Astrocyte (in vitro differentiated cells and primary cell): Measurements from ENCODE around the gene ROBO2. TPM values are rescaled to one million over a fixed set of nuclear protein-coding genes. Genes with fewer than 3 reads are reported as not detected.

Source experiments
- DNase-seq: peaks from one replicate; pipeline ENCODE4 v3.0.0-alpha.2; 2010; ENCODE audit warnings: low read depth
- FAIRE-seq: peaks from 2 replicates; lab custom pipeline; 2011; peaks lifted over from hg19 to GRCh38; lab: Jason Lieb, UNC
- H2AFZ ChIP-seq: 2 replicates; pipeline ENCODE4 v1.6.0; 2012; ENCODE audit warnings: low read depth, low read length, inconsistent platforms
- H3K27ac ChIP-seq: 2 replicates; pipeline ENCODE4 v1.5.1; 2011; ENCODE audit warnings: low read depth, low read length, inconsistent platforms
- H3K27me3 ChIP-seq: 2 replicates; pipeline ENCODE4 v1.6.0; 2011; ENCODE audit warnings: low read length, inconsistent platforms; ENCODE audit not compliant: insufficient read depth
- H3K36me3 ChIP-seq: 2 replicates; pipeline ENCODE4 v1.5.1; 2011; ENCODE audit warnings: low read length, inconsistent platforms; ENCODE audit not compliant: insufficient read depth
- H3K4me1 ChIP-seq: 2 replicates; pipeline ENCODE4 v1.5.1; 2011; ENCODE audit warnings: low read length, inconsistent platforms; ENCODE audit not compliant: insufficient read depth
- H3K4me2 ChIP-seq: 2 replicates; pipeline ENCODE4 v1.6.0; 2012; ENCODE audit warnings: low read length, inconsistent platforms
- H3K4me3 ChIP-seq: 2 replicates; pipeline ENCODE4 v1.5.1; 2011; ENCODE audit warnings: low read depth, mild to moderate bottlenecking, low read length, inconsistent platforms; ENCODE audit not compliant: insufficient read depth
- H3K79me2 ChIP-seq: 2 replicates; pipeline ENCODE4 v1.6.0; 2012; ENCODE audit warnings: mild to moderate bottlenecking, low read length, inconsistent platforms; ENCODE audit not compliant: insufficient read depth
- H3K9ac ChIP-seq: 2 replicates; pipeline ENCODE4 v1.6.0; 2012; ENCODE audit warnings: mild to moderate bottlenecking, low read length, inconsistent platforms
- H3K9me3 ChIP-seq: 2 replicates; pipeline ENCODE4 v1.5.1; 2012; ENCODE audit warnings: low read depth, mild to moderate bottlenecking, low read length, inconsistent platforms; ENCODE audit not compliant: insufficient read depth
- H4K20me1 ChIP-seq: 2 replicates; pipeline ENCODE4 v1.6.0; 2012; ENCODE audit warnings: low read length, inconsistent platforms; ENCODE audit not compliant: insufficient read depth
- H3K27ac Mint-ChIP-seq: one replicate; pipeline ENCODE4 v1.8.0; 2021; ENCODE audit warnings: mild to moderate bottlenecking, mixed read lengths; ENCODE audit not compliant: unreplicated experiment
- H3K27me3 Mint-ChIP-seq: one replicate; pipeline ENCODE4 v1.8.0; 2021; ENCODE audit warnings: low read depth, mixed read lengths; ENCODE audit not compliant: unreplicated experiment
- H3K36me3 Mint-ChIP-seq: one replicate; pipeline ENCODE4 v1.8.0; 2021; ENCODE audit warnings: low read depth, mixed read lengths; ENCODE audit not compliant: unreplicated experiment
- H3K4me1 Mint-ChIP-seq: one replicate; pipeline ENCODE4 v1.8.0; 2021; ENCODE audit warnings: low read depth, mixed read lengths; ENCODE audit not compliant: unreplicated experiment
- H3K4me3 Mint-ChIP-seq: one replicate; pipeline ENCODE4 v1.8.0; 2021; ENCODE audit warnings: mild to moderate bottlenecking, moderate library complexity, mixed read lengths; ENCODE audit not compliant: unreplicated experiment
- H3K9me3 Mint-ChIP-seq: one replicate; pipeline ENCODE4 v1.8.0; 2021; ENCODE audit warnings: mild to moderate bottlenecking, mixed read lengths; ENCODE audit not compliant: unreplicated experiment
- CTCF ChIP-seq: IDR thresholded peaks from 2 replicates; pipeline ENCODE4 v1.5.1; 2011; ENCODE audit warnings: low read depth, mild to moderate bottlenecking, inconsistent platforms, low read length, moderate library complexity; ENCODE audit not compliant: insufficient read depth
- EZH2 ChIP-seq: IDR thresholded peaks from 2 replicates; pipeline ENCODE4 v1.6.1; 2012; ENCODE audit warnings: mild to moderate bottlenecking, low read length, inconsistent platforms; ENCODE audit not compliant: insufficient read depth
- total RNA-seq: library from RNA; stranded (reverse); gene quantifications from 2 replicates; pipeline ENCODE4 v1.2.1, GENCODE V29; 2021

ROBO2 gene
- total RNA-seq, 1 donor from 2014 or later: 1.4 TPM

DNA sequence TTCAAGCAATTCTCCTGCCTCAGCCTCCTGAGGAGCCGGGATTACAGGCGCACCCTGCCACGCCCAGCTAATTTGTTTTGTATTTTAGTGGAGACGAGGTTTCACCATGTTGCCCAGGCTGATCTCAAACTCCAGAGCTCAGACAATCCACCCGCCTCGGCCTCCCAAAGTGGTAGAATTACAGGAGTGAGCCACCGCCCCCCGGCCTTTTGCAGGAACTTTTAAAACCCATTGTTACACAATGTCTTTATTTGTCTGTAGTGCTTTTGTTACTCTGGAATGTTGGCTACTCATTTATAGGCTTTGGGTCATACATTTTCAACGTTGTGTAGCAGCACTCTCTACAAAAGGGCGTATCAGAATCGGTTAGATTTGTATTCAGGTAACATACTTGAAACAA, 499.1 kb downstream of the ROBO2 start:
- H3K9me3 ChIP-seq: no peaks in the 10 kb centered on the region
- Mint-ChIP-seq H3K27me3 (no peaks in the 10 kb centered on the region), H3K4me3 (no peak overlapping the region), H3K36me3 (no peaks in the 10 kb centered on the region), H3K27ac (no peak overlapping the region), H3K4me1 (peaks cover 3% of the 10 kb centered on the region), H3K9me3 (peaks cover 2% of the 10 kb centered on the region)
- no peaks in the 10 kb centered on the region for H4K20me1 ChIP-seq
- H3K4me3 ChIP-seq: no peak overlapping the region
- FAIRE-seq (no peak), DNase-seq (no peak)
- H3K9ac ChIP-seq: no peak overlapping the region
- H3K79me2 ChIP-seq: no peaks in the 10 kb centered on the region
- no peak overlapping the region for H2AFZ ChIP-seq
- no peaks in the 10 kb centered on the region for H3K36me3 ChIP-seq
- no peaks in the 10 kb centered on the region for H3K4me1 ChIP-seq
- no peaks in the 10 kb centered on the region for H3K27me3 ChIP-seq
- no peak overlapping the region for H3K27ac ChIP-seq
- H3K4me2 ChIP-seq: no peak overlapping the region
- TF ChIP-seq EZH2: no peak
- no peak for TF ChIP-seq CTCF

DNA sequence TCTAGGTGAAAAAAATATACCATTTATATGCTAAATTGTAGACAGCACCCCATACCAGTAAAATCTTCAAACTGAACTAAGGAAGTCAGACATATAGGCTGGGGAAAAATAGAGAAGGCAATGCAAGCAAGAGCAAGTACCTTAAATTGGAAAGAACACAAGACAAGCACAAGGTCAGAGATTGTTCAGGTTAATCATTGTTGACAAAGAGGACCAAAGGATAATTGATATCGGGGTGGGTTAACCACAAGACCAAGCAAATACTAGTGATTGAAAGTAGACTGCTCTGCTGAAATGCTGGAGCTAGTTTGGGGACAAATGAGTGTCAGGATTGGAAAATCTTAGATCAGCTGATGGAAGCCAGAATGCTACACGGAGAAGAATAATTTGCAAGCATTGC, 499.8 kb downstream of the ROBO2 start:
- Histone ChIP-seq H3K4me1 (no peaks in the 10 kb centered on the region), H3K27ac (no peak overlapping the region), H3K79me2 (no peaks in the 10 kb centered on the region), H3K4me3 (no peak overlapping the region), H3K9me3 (no peaks in the 10 kb centered on the region), H3K4me2 (no peak overlapping the region), H3K9ac (no peak overlapping the region), H2AFZ (no peak overlapping the region), H3K36me3 (no peaks in the 10 kb centered on the region), H3K27me3 (no peaks in the 10 kb centered on the region), H4K20me1 (no peaks in the 10 kb centered on the region)
- no peaks in the 10 kb centered on the region for H3K36me3 Mint-ChIP-seq
- peaks cover 3% of the 10 kb centered on the region for H3K4me1 Mint-ChIP-seq
- no peak for TF ChIP-seq CTCF
- H3K27me3 Mint-ChIP-seq: no peaks in the 10 kb centered on the region
- DNase-seq (no peak), FAIRE-seq (no peak)
- H3K9me3 Mint-ChIP-seq: peaks cover 4% of the 10 kb centered on the region
- no peak overlapping the region for H3K4me3 Mint-ChIP-seq
- H3K27ac Mint-ChIP-seq: no peak overlapping the region

GRCh38 chr3:77541203-77541922, 501.5 kb downstream of the ROBO2 start:
- no peak overlapping the region for H3K27ac ChIP-seq
- H3K27me3 Mint-ChIP-seq: no peaks in the 10 kb centered on the region
- no peaks in the 10 kb centered on the region for H3K79me2 ChIP-seq
- H3K9ac ChIP-seq: no peak overlapping the region
- peaks cover 4% of the 10 kb centered on the region for H3K9me3 Mint-ChIP-seq
- TF ChIP-seq EZH2: no peak
- no peak for TF ChIP-seq CTCF
- no peak overlapping the region for H3K4me2 ChIP-seq
- no peaks in the 10 kb centered on the region for H3K27me3 ChIP-seq
- H3K9me3 ChIP-seq: no peaks in the 10 kb centered on the region
- no peak overlapping the region for H3K27ac Mint-ChIP-seq
- H3K4me3 ChIP-seq: no peak overlapping the region
- H3K4me3 Mint-ChIP-seq: no peak overlapping the region
- FAIRE-seq: no peak
- no peaks in the 10 kb centered on the region for H3K36me3 ChIP-seq
- H4K20me1 ChIP-seq: no peaks in the 10 kb centered on the region
- peaks cover under 1% of the 10 kb centered on the region for H3K4me1 Mint-ChIP-seq
- H3K4me1 ChIP-seq: no peaks in the 10 kb centered on the region
- no peak overlapping the region for H2AFZ ChIP-seq
- no peak for DNase-seq
- no peaks in the 10 kb centered on the region for H3K36me3 Mint-ChIP-seq
